CD4-positive, alpha-beta T cell (primary cell): Measurements from ENCODE around the gene SNX7. TPM values are rescaled to one million over a fixed set of nuclear protein-coding genes. Genes with fewer than 3 reads are reported as not detected.

Experiments used
- ATAC-seq: fragments of 200-7000 bp; cut with Tn5 transposase; one replicate; pipeline ENCODE4 v1.10.0; 2022; ENCODE audit warnings: mild to moderate bottlenecking; ENCODE audit not compliant: poor library complexity
- CTCF ChIA-PET: fragments of 350-600 bp; sonication (Branson Sonifier 250); formaldehyde crosslinking; loops from one replicate; lab custom pipeline; 2021; ENCODE audit warnings: antibody characterized with exemption, inconsistent platforms; lab: Charles Lee
- POLR2A ChIA-PET: fragments of 350-600 bp; sonication (Branson Sonifier 250); formaldehyde crosslinking; loops from one replicate; lab custom pipeline; 2021; ENCODE audit warnings: antibody characterized with exemption, inconsistent platforms; lab: Charles Lee
- DNase-seq, 14 experiments: peaks; one replicate each; pipeline ENCODE4 v3.0.0-alpha.2; 2013 to 2020; ENCODE audit warnings: mixed read lengths in 2 of 14
- H3K27ac ChIP-seq, 2 donors: one replicate each; pipeline versions ENCODE4 v1.5.1 to v1.7.0; 2013; ENCODE audit warnings: low read length in 2 of 2, low read depth in 1 of 2, mild to moderate bottlenecking in 1 of 2
- H3K27me3 ChIP-seq, 2 experiments: 1 replicate in 1 of 2; 2 replicates in 1 of 2; pipeline versions ENCODE4 v1.6.1 to v1.7.0; 2013; ENCODE audit warnings: low read length in 2 of 2, control low read depth in 1 of 2, mild to moderate bottlenecking in 1 of 2, moderate library complexity in 1 of 2; ENCODE audit not compliant: insufficient read depth in 2 of 2, control insufficient read depth in 1 of 2
- H3K36me3 ChIP-seq: one replicate; pipeline ENCODE4 v1.6.1; 2013; ENCODE audit warnings: low read length, control low read depth; ENCODE audit not compliant: insufficient read depth
- H3K4me1 ChIP-seq: one replicate; pipeline ENCODE4 v1.6.1; 2013; ENCODE audit warnings: low read length, control low read depth; ENCODE audit not compliant: insufficient read depth
- H3K4me3 ChIP-seq: one replicate; pipeline ENCODE4 v1.5.1; 2013; ENCODE audit warnings: mild to moderate bottlenecking, low read length, moderate library complexity
- H3K9me3 ChIP-seq, 2 experiments: 1 replicate in 1 of 2; 2 replicates in 1 of 2; pipeline versions ENCODE4 v1.6.1 to v1.7.0; 2013; ENCODE audit warnings: low read length in 2 of 2, mild to moderate bottlenecking in 2 of 2, control low read depth in 1 of 2, moderate library complexity in 1 of 2; ENCODE audit not compliant: control insufficient read depth in 1 of 2, insufficient read depth in 1 of 2
- H3K27ac Mint-ChIP-seq: one replicate; pipeline ENCODE4 v1.8.0; 2020; ENCODE audit warnings: mixed read lengths
- H3K27me3 Mint-ChIP-seq: one replicate; pipeline ENCODE4 v1.8.0; 2021; ENCODE audit warnings: mixed read lengths
- H3K36me3 Mint-ChIP-seq: one replicate; pipeline ENCODE4 v1.8.0; 2021; ENCODE audit warnings: low read depth, mixed read lengths
- H3K4me1 Mint-ChIP-seq: one replicate; pipeline ENCODE4 v1.8.0; 2021; ENCODE audit warnings: low read depth, mixed read lengths
- H3K4me3 Mint-ChIP-seq: one replicate; pipeline ENCODE4 v1.8.0; 2020; ENCODE audit warnings: mild to moderate bottlenecking, mixed read lengths
- H3K9me3 Mint-ChIP-seq: one replicate; pipeline ENCODE4 v1.8.0; 2020; ENCODE audit warnings: mixed read lengths
- CTCF ChIP-seq: fragments of 200-600 bp; IDR thresholded peaks from one replicate; pipeline ENCODE4 v1.8.0; 2022; ENCODE audit warnings: antibody characterized with exemption, mild to moderate bottlenecking
- intact Hi-C, 2 experiments: fragments of 100-400 bp; cut with DNase I in 1 of 2; cut with micrococcal nuclease in 1 of 2; formaldehyde crosslinking; loops; one replicate each; pipeline versions ENCODE4 v1.15.1 to v1.9.0; 2023 to 2025; cut with DNase I, micrococcal nuclease
- total RNA-seq, 174 experiments: library from RNA in 2 of 174; stranded (reverse) in 2 of 174; gene quantifications; one replicate each; pipeline ENCODE4 v1.2.3 and lab custom pipeline; 2021 to 2026

SNX7 gene
- total RNA-seq, 2 experiments from 2014 or later, result not detected

- ATAC-seq, result no peak
- CTCF ChIA-PET, result no interaction called here
Measured at GRCh38 chr1:98644510-98644909, 17.0 kb upstream of the SNX7 start.

GRCh38 chr1:98651116-98651632 lies 10.3 kb upstream of the SNX7 start:
- Histone ChIP-seq H3K36me3 (no peaks in the 10 kb centered on the region), H3K4me3 (no peak overlapping the region), H3K4me1 (no peaks in the 10 kb centered on the region), H3K27ac (no peak overlapping the region), H3K27me3 (no peaks in the 10 kb centered on the region), H3K9me3 (peaks cover 0 to 11% of the 10 kb centered on the region in 2 experiments)
- Mint-ChIP-seq H3K27ac (no peak overlapping the region), H3K36me3 (no peaks in the 10 kb centered on the region), H3K4me1 (no peaks in the 10 kb centered on the region), H3K27me3 (no peaks in the 10 kb centered on the region), H3K4me3 (no peak overlapping the region), H3K9me3 (peaks cover 2% of the 10 kb centered on the region)
- no peak for TF ChIP-seq CTCF
- ATAC-seq, result no peak
- ChIA-PET CTCF (no interaction called here), POLR2A (no interaction called here)
- no peak for DNase-seq
- intact Hi-C loops, result no loop called here

More at GRCh38 chr1:98644510-98644909, 17.0 kb upstream of the SNX7 start:
- Mint-ChIP-seq H3K4me1 (no peaks in the 10 kb centered on the region), H3K27ac (no peak overlapping the region), H3K4me3 (no peak overlapping the region), H3K27me3 (no peaks in the 10 kb centered on the region), H3K36me3 (no peaks in the 10 kb centered on the region), H3K9me3 (peaks cover 14% of the 10 kb centered on the region)
- no peak overlapping the region for H3K4me3 ChIP-seq
- TF ChIP-seq CTCF, result no peak
- intact Hi-C loops, result no loop called here
- H3K27ac ChIP-seq, result no peak overlapping the region
- no peak for DNase-seq
- no peaks in the 10 kb centered on the region for H3K4me1 ChIP-seq
- H3K9me3 ChIP-seq, result no peaks in the 10 kb centered on the region
- H3K27me3 ChIP-seq, result no peaks in the 10 kb centered on the region
- H3K36me3 ChIP-seq, result no peaks in the 10 kb centered on the region
- POLR2A ChIA-PET, result no interaction called here

- Mint-ChIP-seq H3K4me3 (no peak overlapping the region), H3K27ac (no peak overlapping the region), H3K36me3 (no peaks in the 10 kb centered on the region), H3K27me3 (peaks cover 4% of the 10 kb centered on the region), H3K9me3 (peaks cover 2% of the 10 kb centered on the region), H3K4me1 (no peaks in the 10 kb centered on the region)
- ChIA-PET POLR2A (no interaction called here), CTCF (no interaction called here)
- no peak overlapping the region for H3K27ac ChIP-seq
- ATAC-seq (no peak), DNase-seq (no peak)
- TF ChIP-seq CTCF, result no peak
- no peak overlapping the region for H3K4me3 ChIP-seq
- no peaks in the 10 kb centered on the region for H3K4me1 ChIP-seq
- intact Hi-C loops, result no loop called here
- no peaks in the 10 kb centered on the region for H3K27me3 ChIP-seq
- no peaks in the 10 kb centered on the region for H3K36me3 ChIP-seq
- H3K9me3 ChIP-seq, result peaks cover 0 to 11% of the 10 kb centered on the region in 2 experiments
Measured at GRCh38 chr1:98653123-98653522, 8.4 kb upstream of the SNX7 start.
